ENCODE data around the gene DEPDC1. TPM values are rescaled to one million over a fixed set of nuclear protein-coding genes. Genes with fewer than 3 reads are reported as not detected.

Gene DEPDC1
- total RNA-seq, 4 donors from 2014 or later, result under 0.01 to 0.78 (median 0.52) TPM; not detected in 1

- H3K4me3 ChIP-seq, result no peak overlapping the region
- TF ChIP-seq POLR2A (IDR thresholded peaks at IDR 0.05; ENCODE audit: low read depth), result no peak
- no peak for TF ChIP-seq POLR2AphosphoS5 (IDR thresholded peaks at IDR 0.05)
- TF ChIP-seq CTCF (IDR thresholded peaks at IDR 0.05), result no peak
- no peak for TF ChIP-seq EP300 (IDR thresholded peaks at IDR 0.05)
- H3K36me3 ChIP-seq, result no peaks in the 10 kb centered on the region
- WGBS, result 90% methylated on average over 2 of the region's 2 CpGs
- H3K4me1 ChIP-seq, result no peaks in the 10 kb centered on the region
- no peak overlapping the region for H3K27ac ChIP-seq (replicated peaks in 1 of 4)
- DNase-seq (ENCODE audit: extremely low spot score), result no peak
- H3K9me3 ChIP-seq, result no peaks in the 10 kb centered on the region
- intact Hi-C loops (cut with DNase I), result no loop called here
- H3K27me3 ChIP-seq, result no peaks in the 10 kb centered on the region
These were observed 63.5 kb downstream of the DEPDC1 start for GRCh38 chr1:68433395-68433794.

- H3K4me1 ChIP-seq, result no peaks in the 10 kb centered on the region
- 93% methylated on average over 3 of the region's 3 CpGs for WGBS
- no peaks in the 10 kb centered on the region for H3K36me3 ChIP-seq
- no peak overlapping the region for H3K4me3 ChIP-seq
- TF ChIP-seq POLR2A (IDR thresholded peaks at IDR 0.05; ENCODE audit: low read depth), result no peak
- TF ChIP-seq POLR2AphosphoS5 (IDR thresholded peaks at IDR 0.05), result no peak
- no peak for TF ChIP-seq EP300 (IDR thresholded peaks at IDR 0.05)
- no peak for TF ChIP-seq CTCF (IDR thresholded peaks at IDR 0.05)
- intact Hi-C loops (cut with DNase I), result no loop called here
- no peaks in the 10 kb centered on the region for H3K27me3 ChIP-seq
- DNase-seq (ENCODE audit: extremely low spot score), result no peak
- H3K27ac ChIP-seq (replicated peaks in 1 of 4), result no peak overlapping the region
- H3K9me3 ChIP-seq, result no peaks in the 10 kb centered on the region
These were observed 65.8 kb downstream of the DEPDC1 start for GRCh38 chr1:68431076-68431475.

- intact Hi-C loops (cut with DNase I), result no loop called here
- no peak for TF ChIP-seq POLR2AphosphoS5 (IDR thresholded peaks at IDR 0.05)
- no peak for TF ChIP-seq EP300 (IDR thresholded peaks at IDR 0.05)
- no peak for TF ChIP-seq POLR2A (IDR thresholded peaks at IDR 0.05; ENCODE audit: low read depth)
- no peak for TF ChIP-seq CTCF (IDR thresholded peaks at IDR 0.05)
- 69% methylated on average over 4 of the region's 4 CpGs for WGBS
These were observed 67.6 kb downstream of the DEPDC1 start for GRCh38 chr1:68429233-68429808.

GRCh38 chr1:68426594-68426993 is 70.3 kb downstream of the DEPDC1 start:
- Histone ChIP-seq H3K4me1 (no peaks in the 10 kb centered on the region), H3K9me3 (no peaks in the 10 kb centered on the region), H3K27me3 (no peaks in the 10 kb centered on the region), H3K4me3 (no peak overlapping the region), H3K27ac (replicated peaks in 1 of 4) (no peak overlapping the region), H3K36me3 (no peaks in the 10 kb centered on the region)
- TF ChIP-seq CTCF (IDR thresholded peaks at IDR 0.05), result no peak
- no peak for TF ChIP-seq POLR2AphosphoS5 (IDR thresholded peaks at IDR 0.05)
- no peak for TF ChIP-seq POLR2A (IDR thresholded peaks at IDR 0.05; ENCODE audit: low read depth)
- no peak for TF ChIP-seq EP300 (IDR thresholded peaks at IDR 0.05)
- no peak for DNase-seq (ENCODE audit: extremely low spot score)
- intact Hi-C loops (cut with DNase I), result no loop called here
- WGBS, result 86% methylated on average over 2 of the region's 2 CpGs

More at GRCh38 chr1:68429233-68429808, 67.6 kb downstream of the DEPDC1 start:
- H3K4me1 ChIP-seq, result no peaks in the 10 kb centered on the region
- no peaks in the 10 kb centered on the region for H3K27me3 ChIP-seq
- no peaks in the 10 kb centered on the region for H3K36me3 ChIP-seq
- H3K9me3 ChIP-seq, result no peaks in the 10 kb centered on the region
- no peak overlapping the region for H3K27ac ChIP-seq (replicated peaks in 1 of 4)
- DNase-seq (ENCODE audit: extremely low spot score), result no peak
- H3K4me3 ChIP-seq, result no peak overlapping the region

Small RNAs within 50 kb of the gene (small RNA-seq; reads per million reads assigned to genes)
- 0 reads per million in 3 donors for gene TXNP2

Other genes with a start within 250 kb of the DEPDC1 start
- gene RPE65, start 47.1 kb downstream of the DEPDC1 start, total RNA-seq, result not detected

Measured in esophagus muscularis mucosa (tissue), 4 donors.